Keratinocyte (primary cell): ENCODE results near the gene HGS. TPM values are rescaled to one million over a fixed set of nuclear protein-coding genes. Genes with fewer than 3 reads are reported as not detected.

Source experiments
- DNase-seq: peaks from one replicate; pipeline ENCODE4 v3.0.0-alpha.2; 2011; ENCODE audit warnings: low read depth, missing footprints, low spot score
- FAIRE-seq: peaks from 2 replicates; lab custom pipeline; 2011; peaks lifted over from hg19 to GRCh38; lab: Jason Lieb, UNC
- H2AFZ ChIP-seq: 2 replicates; pipeline ENCODE4 v1.6.0; 2012; ENCODE audit warnings: low read length, control low read depth, inconsistent platforms; ENCODE audit not compliant: control insufficient read depth
- H3K27ac ChIP-seq: 2 replicates; pipeline ENCODE4 v1.5.1; 2011; ENCODE audit warnings: low read length; ENCODE audit not compliant: control insufficient read depth, insufficient read depth
- H3K27me3 ChIP-seq: 3 replicates; pipeline ENCODE4 v1.6.0; 2011; ENCODE audit warnings: low read length; ENCODE audit not compliant: control insufficient read depth, insufficient read depth; ENCODE audit errors: extremely low read depth
- H3K36me3 ChIP-seq, 2 experiments: 2 replicates in 1 of 2; 3 replicates in 1 of 2; pipeline ENCODE4 v1.5.1; 2011; ENCODE audit warnings: low read length in 2 of 2, mild to moderate bottlenecking in 1 of 2; ENCODE audit not compliant: control insufficient read depth in 2 of 2, insufficient read depth in 2 of 2; ENCODE audit errors: extremely low read depth in 1 of 2
- H3K4me1 ChIP-seq: 3 replicates; pipeline ENCODE4 v1.5.1; 2011; ENCODE audit warnings: low read length; ENCODE audit not compliant: control insufficient read depth, insufficient read depth; ENCODE audit errors: extremely low read depth
- H3K4me2 ChIP-seq: 3 replicates; pipeline ENCODE4 v1.6.0; 2011; ENCODE audit warnings: low read depth, low read length; ENCODE audit not compliant: control insufficient read depth, insufficient read depth; ENCODE audit errors: extremely low read depth
- H3K4me3 ChIP-seq, 3 experiments: fragments of 200-600 bp in 1 of 3; sonication (generic) in 1 of 3; 2 replicates in 2 of 3; 3 replicates in 1 of 3; pipeline ENCODE4 v1.5.1; 2011 to 2016; ENCODE audit warnings: low read length in 3 of 3, mild to moderate bottlenecking in 3 of 3, control low read depth in 2 of 3, inconsistent platforms in 1 of 3, low read depth in 1 of 3, mixed read lengths in 1 of 3, mixed run types in 1 of 3, moderate library complexity in 1 of 3; ENCODE audit not compliant: control insufficient read depth in 2 of 3, insufficient read depth in 2 of 3; ENCODE audit errors: extremely low read depth in 1 of 3
- H3K79me2 ChIP-seq: 2 replicates; pipeline ENCODE4 v1.6.0; 2012; ENCODE audit warnings: low read length; ENCODE audit not compliant: control insufficient read depth, insufficient read depth
- H3K9ac ChIP-seq: 3 replicates; pipeline ENCODE4 v1.6.0; 2011; ENCODE audit warnings: low read length; ENCODE audit not compliant: control insufficient read depth, insufficient read depth; ENCODE audit errors: extremely low read depth
- H3K9me1 ChIP-seq: 3 replicates; pipeline ENCODE4 v1.6.0; 2011; ENCODE audit warnings: low read length; ENCODE audit not compliant: control insufficient read depth, insufficient read depth; ENCODE audit errors: extremely low read depth
- H3K9me3 ChIP-seq: 2 replicates; pipeline ENCODE4 v1.5.1; 2012; ENCODE audit warnings: low read depth, low read length; ENCODE audit not compliant: control insufficient read depth
- H4K20me1 ChIP-seq: 3 replicates; pipeline ENCODE4 v1.6.0; 2011; ENCODE audit warnings: low read length; ENCODE audit not compliant: control insufficient read depth, insufficient read depth; ENCODE audit errors: extremely low read depth
- EZH2 ChIP-seq: IDR thresholded peaks from one replicate; pipeline ENCODE4 v1.6.1; 2012; ENCODE audit warnings: inconsistent platforms, mild to moderate bottlenecking, low read length, moderate library complexity
- dilution Hi-C: fragments of 300-500 bp; cut with MboI; formaldehyde crosslinking; loops from one replicate; pipeline ENCODE4 v1.7.0; 2020; ENCODE audit warnings: low sequenced_read_pairs; ENCODE audit not compliant: extremely low pct_ligation_motif_present
- polyA plus RNA-seq, 5 experiments: library from polyadenylated mRNA; depleted of rRNA in 3 of 5; stranded (reverse) in 3 of 5; stranded (forward) in 1 of 5; unstranded in 1 of 5; fragments of >200 nt; gene quantifications; 1 replicate in 1 of 5; 2 replicates in 3 of 5; 3 replicates in 1 of 5; pipeline versions ENCODE4 v1.2.1 to v1.2.3, GENCODE V29; 2011 to 2012; ENCODE audit warnings: missing spikeins in 2 of 5, low read depth in 1 of 5, low replicate concordance in 1 of 5
- TF ChIP-seq, protein P1 (sequence below), 3 experiments: IDR thresholded peaks in 1 of 3; conservative IDR thresholded peaks in 1 of 3; optimal IDR thresholded peaks in 1 of 3; 2 replicates in 2 of 3; 3 replicates in 1 of 3; pipeline versions ENCODE3 to v1.5.1; 2011; ENCODE audit warnings: low read length in 3 of 3, mild to moderate bottlenecking in 3 of 3, moderate library complexity in 2 of 3, control low read depth in 1 of 3, inconsistent platforms in 1 of 3; ENCODE audit not compliant: insufficient read depth in 2 of 3; ENCODE audit errors: extremely low read depth in 1 of 3

The HGS gene
- polyA plus RNA-seq, 1 donor (not counting 4 experiments of a cell fraction or from before 2014, with no cell fraction given) = 79.6 TPM

DNA sequence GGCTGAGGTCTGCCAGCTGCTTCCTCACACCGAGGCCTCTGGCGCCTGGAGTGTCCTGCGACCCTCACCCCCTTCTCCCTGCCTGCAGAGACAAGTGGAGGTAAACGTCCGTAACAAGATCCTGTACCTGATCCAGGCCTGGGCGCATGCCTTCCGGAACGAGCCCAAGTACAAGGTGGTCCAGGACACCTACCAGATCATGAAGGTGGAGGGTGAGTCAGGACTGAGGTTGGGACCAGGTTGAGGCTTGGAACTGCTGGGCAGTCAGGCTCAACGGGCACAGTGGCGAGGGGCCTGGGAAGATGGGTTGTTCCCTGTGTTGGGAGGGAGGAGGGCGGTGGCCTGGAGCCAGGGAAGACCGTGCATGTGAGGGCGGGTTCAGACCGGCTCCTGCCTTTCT is 4.8 kb downstream of the HGS start:
- peaks cover 24% of the 10 kb centered on the region for H3K4me1 ChIP-seq
- peak overlapping the region; percentile 28 for H3K9ac ChIP-seq
- no peak overlapping the region for H3K4me2 ChIP-seq
- peaks cover 56 to 64% of the 10 kb centered on the region in 2 experiments for H3K36me3 ChIP-seq
- no peak overlapping the region for H3K4me3 ChIP-seq
- TF ChIP-seq, protein P1, sequence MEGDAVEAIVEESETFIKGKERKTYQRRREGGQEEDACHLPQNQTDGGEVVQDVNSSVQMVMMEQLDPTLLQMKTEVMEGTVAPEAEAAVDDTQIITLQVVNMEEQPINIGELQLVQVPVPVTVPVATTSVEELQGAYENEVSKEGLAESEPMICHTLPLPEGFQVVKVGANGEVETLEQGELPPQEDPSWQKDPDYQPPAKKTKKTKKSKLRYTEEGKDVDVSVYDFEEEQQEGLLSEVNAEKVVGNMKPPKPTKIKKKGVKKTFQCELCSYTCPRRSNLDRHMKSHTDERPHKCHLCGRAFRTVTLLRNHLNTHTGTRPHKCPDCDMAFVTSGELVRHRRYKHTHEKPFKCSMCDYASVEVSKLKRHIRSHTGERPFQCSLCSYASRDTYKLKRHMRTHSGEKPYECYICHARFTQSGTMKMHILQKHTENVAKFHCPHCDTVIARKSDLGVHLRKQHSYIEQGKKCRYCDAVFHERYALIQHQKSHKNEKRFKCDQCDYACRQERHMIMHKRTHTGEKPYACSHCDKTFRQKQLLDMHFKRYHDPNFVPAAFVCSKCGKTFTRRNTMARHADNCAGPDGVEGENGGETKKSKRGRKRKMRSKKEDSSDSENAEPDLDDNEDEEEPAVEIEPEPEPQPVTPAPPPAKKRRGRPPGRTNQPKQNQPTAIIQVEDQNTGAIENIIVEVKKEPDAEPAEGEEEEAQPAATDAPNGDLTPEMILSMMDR (optimal IDR thresholded peaks at IDR 0.05 in 1 of 3, IDR thresholded peaks at IDR 0.05 in 1 of 3, conservative IDR thresholded peaks at IDR 0.05 in 1 of 3; ENCODE audit: extremely low read depth in 1 of 3, insufficient read depth in 2 of 3, low read length in 3 of 3) = no peak
- TF ChIP-seq EZH2 = no peak
- no peaks in the 10 kb centered on the region for H3K27me3 ChIP-seq
- no peak overlapping the region for H3K27ac ChIP-seq
- H3K79me2 ChIP-seq = peaks cover 78% of the 10 kb centered on the region
- H3K9me1 ChIP-seq = no peaks in the 10 kb centered on the region
- DNase-seq (no peak), FAIRE-seq (no peak)
- dilution Hi-C loops = no loop called here
- no peak overlapping the region for H2AFZ ChIP-seq
- peaks cover 25% of the 10 kb centered on the region for H4K20me1 ChIP-seq
- H3K9me3 ChIP-seq = no peaks in the 10 kb centered on the region

DNA sequence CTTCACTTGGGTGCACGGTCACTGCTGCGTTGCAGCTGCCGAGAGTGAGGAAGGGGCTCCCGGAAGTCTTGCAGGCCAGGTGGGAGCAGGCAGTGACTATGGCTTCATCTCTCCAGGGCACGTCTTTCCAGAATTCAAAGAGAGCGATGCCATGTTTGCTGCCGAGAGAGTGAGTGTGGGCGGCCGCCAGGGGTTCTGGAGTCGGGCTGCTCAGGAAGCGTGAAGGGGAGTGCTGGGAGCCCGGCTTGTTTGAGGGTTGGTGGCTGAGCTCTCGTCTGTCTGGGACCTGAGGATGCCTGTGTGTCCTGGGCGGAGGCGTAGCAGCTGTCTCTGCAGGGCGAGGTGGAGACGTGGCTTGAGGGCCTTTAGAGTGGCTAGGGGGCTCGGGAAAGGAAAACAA is 6.3 kb downstream of the HGS start:
- H3K79me2 ChIP-seq = peaks cover 75% of the 10 kb centered on the region

More for the DNA sequence above, 6.3 kb downstream of the HGS start:
- Histone ChIP-seq H3K9me3 (no peaks in the 10 kb centered on the region), H3K4me2 (no peak overlapping the region), H2AFZ (no peak overlapping the region), H3K4me3 (no peak overlapping the region), H3K36me3 (peaks cover 65 to 75% of the 10 kb centered on the region in 2 experiments), H3K9me1 (no peaks in the 10 kb centered on the region), H3K27ac (no peak overlapping the region), H4K20me1 (peaks cover 25% of the 10 kb centered on the region), H3K9ac (no peak overlapping the region), H3K4me1 (peaks cover 17% of the 10 kb centered on the region), H3K27me3 (no peaks in the 10 kb centered on the region)
- FAIRE-seq (no peak), DNase-seq (no peak)
- dilution Hi-C loops = no loop called here
- TF ChIP-seq, protein P1 (optimal IDR thresholded peaks at IDR 0.05 in 1 of 3, IDR thresholded peaks at IDR 0.05 in 1 of 3, conservative IDR thresholded peaks at IDR 0.05 in 1 of 3; ENCODE audit: extremely low read depth in 1 of 3, insufficient read depth in 2 of 3, low read length in 3 of 3) = no peak
- no peak for TF ChIP-seq EZH2
